ENCODE measurements around the gene ATF4.
A peak's percentile ranks its signal among the peaks of the same experiment; 100 is the strongest.

The ATF4 gene, protein sequence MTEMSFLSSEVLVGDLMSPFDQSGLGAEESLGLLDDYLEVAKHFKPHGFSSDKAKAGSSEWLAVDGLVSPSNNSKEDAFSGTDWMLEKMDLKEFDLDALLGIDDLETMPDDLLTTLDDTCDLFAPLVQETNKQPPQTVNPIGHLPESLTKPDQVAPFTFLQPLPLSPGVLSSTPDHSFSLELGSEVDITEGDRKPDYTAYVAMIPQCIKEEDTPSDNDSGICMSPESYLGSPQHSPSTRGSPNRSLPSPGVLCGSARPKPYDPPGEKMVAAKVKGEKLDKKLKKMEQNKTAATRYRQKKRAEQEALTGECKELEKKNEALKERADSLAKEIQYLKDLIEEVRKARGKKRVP

DNA sequence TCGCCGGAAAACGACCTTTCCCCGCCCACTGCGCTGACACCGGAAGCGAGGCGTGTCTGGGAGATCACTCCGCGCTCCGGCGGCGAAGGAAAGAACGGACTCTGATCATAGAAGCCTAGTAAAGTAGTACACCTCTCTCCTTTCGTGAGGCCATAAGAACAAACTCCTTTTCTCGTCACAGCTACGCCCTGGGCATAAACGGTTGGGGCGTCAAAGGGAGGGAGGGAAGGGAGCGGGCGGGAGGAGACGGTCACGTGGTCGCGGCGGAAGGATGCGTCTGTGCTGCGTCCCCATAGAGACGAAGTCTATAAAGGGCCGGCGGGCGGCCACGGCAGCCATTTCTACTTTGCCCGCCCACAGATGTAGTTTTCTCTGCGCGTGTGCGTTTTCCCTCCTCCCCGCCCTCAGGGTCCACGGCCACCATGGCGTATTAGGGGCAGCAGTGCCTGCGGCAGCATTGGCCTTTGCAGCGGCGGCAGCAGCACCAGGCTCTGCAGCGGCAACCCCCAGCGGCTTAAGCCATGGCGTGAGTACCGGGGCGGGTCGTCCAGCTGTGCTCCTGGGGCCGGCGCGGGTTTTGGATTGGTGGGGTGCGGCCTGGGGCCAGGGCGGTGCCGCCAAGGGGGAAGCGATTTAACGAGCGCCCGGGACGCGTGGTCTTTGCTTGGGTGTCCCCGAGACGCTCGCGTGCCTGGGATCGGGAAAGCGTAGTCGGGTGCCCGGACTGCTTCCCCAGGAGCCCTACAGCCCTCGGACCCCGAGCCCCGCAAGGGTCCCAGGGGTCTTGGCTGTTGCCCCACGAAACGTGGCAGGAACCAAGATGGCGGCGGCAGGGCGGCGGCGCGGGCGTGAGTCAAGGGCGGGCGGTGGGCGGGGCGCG is at the start of gene ATF4:
Gene ATF4, plus strand, starts transcription at position 337 of the 880 bp plus-strand sequence. CDS start 884 bp downstream, outside the sequence.
- H3K36me3 ChIP-seq (ENCODE audit: control insufficient read depth, insufficient read depth, low read length, severe bottlenecking): peaks cover 61% of the 10 kb centered on the region
- peak within 1 kb of the TSS; percentile 100 for H3K9ac ChIP-seq (ENCODE audit: low read length)
- H3K27me3 ChIP-seq (replicated peaks; ENCODE audit: control insufficient read depth, insufficient read depth, low read length): no peaks in the 10 kb centered on the region
- peaks cover 37% of the 10 kb centered on the region for H3K4me1 ChIP-seq (ENCODE audit: control insufficient read depth, insufficient read depth, low read length)
- H3K9me3 ChIP-seq (ENCODE audit: control insufficient read depth, low read length): no peaks in the 10 kb centered on the region
- peak within 1 kb of the TSS; percentile 95 for H3K4me3 ChIP-seq (ENCODE audit: low read length)
- peak; percentile 94 for DNase-seq (ENCODE audit: low read depth)

DNA sequence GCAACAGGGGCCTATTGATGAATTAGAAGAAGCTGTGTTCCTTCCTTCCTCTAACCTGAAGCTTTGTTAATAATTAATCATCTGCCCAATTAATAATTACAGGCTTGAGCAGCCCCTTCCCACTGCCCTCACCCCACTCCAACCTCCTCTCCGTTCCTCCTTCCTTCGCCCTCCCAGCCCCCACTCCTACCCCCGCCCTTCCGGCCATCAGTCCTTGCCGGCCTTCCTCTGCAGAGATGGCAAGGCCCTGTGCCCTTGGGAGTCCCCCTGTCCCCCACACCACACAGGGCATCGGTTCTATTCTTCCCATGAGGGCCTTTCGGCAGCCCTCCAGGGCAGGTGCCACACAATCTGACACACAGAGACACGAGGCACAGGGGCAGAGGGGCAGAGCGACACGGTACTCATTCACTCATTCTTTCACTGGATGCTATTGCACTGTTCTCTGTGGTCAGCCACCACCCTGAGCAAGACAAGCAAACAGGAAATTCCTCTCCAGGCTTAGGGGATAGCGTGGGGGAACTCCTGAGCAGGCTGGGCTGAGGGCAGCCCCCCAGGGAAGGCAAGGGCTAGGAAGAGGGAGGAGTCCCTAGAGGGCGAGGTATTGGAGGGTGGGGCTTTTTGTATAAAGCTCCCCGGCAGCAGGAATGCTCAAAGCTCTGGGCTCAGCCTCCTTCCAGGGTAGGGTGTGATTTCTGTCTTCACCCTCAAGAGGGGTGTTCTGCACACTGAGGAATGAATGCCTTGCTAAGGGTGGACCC is 48.8 kb upstream of the ATF4 start:
- peak; percentile 76 for DNase-seq (ENCODE audit: low read depth)
- H3K4me1 ChIP-seq (ENCODE audit: control insufficient read depth, insufficient read depth, low read length): peaks cover 30% of the 10 kb centered on the region

DNA sequence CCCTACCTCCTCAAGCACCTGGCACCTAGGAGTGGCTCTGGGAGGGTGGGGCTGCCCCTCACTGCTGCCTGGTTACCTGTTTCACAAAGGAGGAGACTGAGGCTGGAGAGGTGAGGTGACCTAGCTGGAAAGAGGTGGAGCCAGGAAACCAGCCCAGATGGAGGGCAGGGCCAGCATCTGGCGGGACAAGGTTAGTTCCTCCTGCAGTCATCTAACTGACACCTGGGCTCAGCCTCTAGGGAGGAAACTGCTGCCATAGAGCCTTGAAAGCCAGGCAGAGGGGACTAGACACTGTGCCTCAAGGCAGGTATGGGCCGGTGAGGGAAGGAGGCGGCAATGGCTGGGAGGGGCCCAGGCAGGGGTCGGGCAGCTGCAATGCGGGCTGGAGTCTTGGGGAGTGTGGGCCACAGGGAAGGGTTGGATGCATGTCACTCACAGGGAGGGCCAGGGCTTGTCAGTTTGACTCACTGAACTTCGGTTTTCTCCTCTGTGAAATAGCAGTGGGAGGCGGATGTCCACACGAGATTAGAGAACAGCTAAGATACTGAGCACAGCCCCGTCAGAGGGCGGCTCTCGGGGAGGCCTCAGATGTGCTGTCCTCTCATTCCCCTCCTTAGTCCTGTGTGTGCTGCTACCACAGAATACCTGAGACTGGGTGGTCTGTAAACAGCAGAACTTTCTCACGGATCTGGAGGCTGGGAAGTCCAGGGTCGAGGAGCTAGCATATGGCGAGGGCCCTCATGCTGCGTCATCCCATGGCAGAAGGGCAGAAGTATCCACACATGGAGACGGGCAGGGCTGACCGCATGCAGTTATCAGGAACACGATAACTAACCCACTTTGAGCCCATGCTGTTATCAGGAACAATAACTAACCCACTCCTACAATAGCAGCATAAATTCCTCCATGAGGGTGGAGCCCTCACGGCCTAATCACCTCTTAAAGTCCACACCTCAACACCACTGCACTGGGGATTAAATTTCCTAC is 47.5 kb upstream of the ATF4 start:
- peaks cover 8% of the 10 kb centered on the region for H3K27me3 ChIP-seq (replicated peaks; ENCODE audit: control insufficient read depth, insufficient read depth, low read length)
- H3K9me3 ChIP-seq (ENCODE audit: control insufficient read depth, low read length): no peaks in the 10 kb centered on the region
- H3K9ac ChIP-seq (ENCODE audit: low read length): no peak overlapping the region
- H3K36me3 ChIP-seq (ENCODE audit: control insufficient read depth, insufficient read depth, low read length, severe bottlenecking): no peaks in the 10 kb centered on the region
- peaks cover 20% of the 10 kb centered on the region for H3K4me1 ChIP-seq (ENCODE audit: control insufficient read depth, insufficient read depth, low read length)
- H3K4me3 ChIP-seq (ENCODE audit: low read length): no peak overlapping the region
- no peak for DNase-seq (ENCODE audit: low read depth)

More for the DNA sequence above, 48.8 kb upstream of the ATF4 start:
- Histone ChIP-seq H3K36me3 (ENCODE audit: control insufficient read depth, insufficient read depth, low read length, severe bottlenecking) (no peaks in the 10 kb centered on the region), H3K27me3 (replicated peaks; ENCODE audit: control insufficient read depth, insufficient read depth, low read length) (peaks cover 14% of the 10 kb centered on the region), H3K9ac (ENCODE audit: low read length) (no peak overlapping the region), H3K9me3 (ENCODE audit: control insufficient read depth, low read length) (no peaks in the 10 kb centered on the region), H3K4me3 (ENCODE audit: low read length) (no peak overlapping the region)

DNA sequence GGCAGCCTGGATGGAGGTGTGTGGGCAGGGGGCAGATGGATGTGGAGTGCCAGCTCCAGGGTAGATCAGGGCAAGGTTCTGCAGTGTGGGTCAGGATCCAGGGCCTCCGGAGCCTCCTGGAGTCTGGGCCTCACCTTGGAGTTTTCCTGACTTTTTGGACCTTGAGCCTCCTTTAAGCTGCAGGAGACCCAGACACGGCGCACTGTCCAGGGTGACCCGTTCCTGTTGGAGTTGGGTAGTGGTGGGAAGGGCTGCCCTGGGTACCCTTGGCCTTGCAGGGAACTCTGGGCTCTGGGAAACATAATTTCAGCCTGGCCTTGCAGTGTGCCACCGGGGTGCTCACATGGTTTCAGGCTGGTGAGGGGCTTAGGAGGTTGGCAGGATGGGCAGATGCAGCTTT is 46.5 kb upstream of the ATF4 start:
- H3K4me3 ChIP-seq (ENCODE audit: low read length): no peak overlapping the region
- H3K4me1 ChIP-seq (ENCODE audit: control insufficient read depth, insufficient read depth, low read length): peaks cover 20% of the 10 kb centered on the region
- DNase-seq (ENCODE audit: low read depth): no peak
- H3K36me3 ChIP-seq (ENCODE audit: control insufficient read depth, insufficient read depth, low read length, severe bottlenecking): no peaks in the 10 kb centered on the region
- no peaks in the 10 kb centered on the region for H3K9me3 ChIP-seq (ENCODE audit: control insufficient read depth, low read length)
- no peak overlapping the region for H3K9ac ChIP-seq (ENCODE audit: low read length)
- H3K27me3 ChIP-seq (replicated peaks; ENCODE audit: control insufficient read depth, insufficient read depth, low read length): peaks cover 4% of the 10 kb centered on the region

DNA sequence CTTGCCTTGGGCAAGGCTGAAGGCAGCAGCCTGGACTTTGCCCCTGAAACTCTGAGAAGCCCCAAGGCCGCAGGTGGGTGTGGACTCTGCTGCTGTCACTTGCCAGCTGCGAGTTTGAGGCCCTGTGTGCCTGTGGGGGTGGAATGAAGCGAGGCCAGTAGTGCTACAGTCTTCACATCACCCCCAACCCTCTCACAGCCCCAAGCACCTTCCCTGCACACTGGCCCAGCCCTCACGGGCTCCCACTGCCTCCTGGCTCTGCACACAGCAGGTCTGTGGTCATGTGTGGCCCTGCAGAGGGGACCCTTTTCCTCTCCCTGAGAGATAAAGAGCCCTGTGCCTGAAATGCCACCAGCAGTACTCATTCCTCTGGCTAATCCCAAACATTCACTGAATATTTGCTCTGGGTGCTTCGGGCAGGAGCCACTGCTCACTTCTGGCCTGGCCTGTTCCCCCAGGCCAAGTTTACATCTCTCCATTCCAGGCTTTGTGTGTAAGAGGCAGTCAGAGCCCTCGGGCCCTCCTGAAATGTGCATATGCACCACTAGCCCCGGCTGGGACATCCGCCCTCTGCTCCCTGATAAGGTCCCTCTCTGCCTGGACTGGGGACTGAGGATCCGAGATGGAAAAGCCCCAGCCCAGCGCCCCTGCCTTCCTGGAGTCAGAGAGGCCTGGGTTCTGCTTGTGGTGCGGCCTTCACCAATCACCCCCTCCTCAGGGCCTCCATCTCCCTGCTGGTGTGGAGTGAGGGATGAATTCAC is 45.8 kb upstream of the ATF4 start:
- peaks cover 5% of the 10 kb centered on the region for H3K27me3 ChIP-seq (replicated peaks; ENCODE audit: control insufficient read depth, insufficient read depth, low read length)
- DNase-seq (ENCODE audit: low read depth): peak; percentile 59
- H3K9me3 ChIP-seq (ENCODE audit: control insufficient read depth, low read length): no peaks in the 10 kb centered on the region
- H3K4me1 ChIP-seq (ENCODE audit: control insufficient read depth, insufficient read depth, low read length): peaks cover 20% of the 10 kb centered on the region
- no peaks in the 10 kb centered on the region for H3K36me3 ChIP-seq (ENCODE audit: control insufficient read depth, insufficient read depth, low read length, severe bottlenecking)
- no peak overlapping the region for H3K9ac ChIP-seq (ENCODE audit: low read length)
- H3K4me3 ChIP-seq (ENCODE audit: low read length): no peak overlapping the region

DNA sequence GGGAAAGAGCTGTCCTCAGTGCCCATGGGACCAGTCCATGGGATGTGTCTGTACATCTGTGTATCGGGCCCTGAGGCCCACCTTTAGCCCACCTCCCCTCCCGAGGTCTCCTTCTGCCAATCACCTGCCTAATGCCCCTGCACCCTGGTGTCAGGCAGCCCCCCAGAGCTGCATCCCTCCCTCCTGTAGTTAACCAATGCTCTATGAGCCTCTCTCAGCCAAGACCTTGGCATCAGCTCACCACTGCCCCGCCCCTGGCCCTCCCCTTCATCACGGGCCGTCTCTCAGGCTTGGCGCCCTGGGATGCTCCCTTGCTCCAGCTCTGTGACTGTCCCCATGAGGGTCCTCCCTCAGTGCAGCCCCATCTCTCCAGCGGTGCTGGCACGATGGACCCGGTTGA is 45.0 kb upstream of the ATF4 start:
- Histone ChIP-seq H3K9ac (ENCODE audit: low read length) (no peak overlapping the region), H3K27me3 (replicated peaks; ENCODE audit: control insufficient read depth, insufficient read depth, low read length) (peaks cover 8% of the 10 kb centered on the region), H3K9me3 (ENCODE audit: control insufficient read depth, low read length) (no peaks in the 10 kb centered on the region), H3K36me3 (ENCODE audit: control insufficient read depth, insufficient read depth, low read length, severe bottlenecking) (no peaks in the 10 kb centered on the region), H3K4me1 (ENCODE audit: control insufficient read depth, insufficient read depth, low read length) (peaks cover 20% of the 10 kb centered on the region), H3K4me3 (ENCODE audit: low read length) (no peak overlapping the region)
- DNase-seq (ENCODE audit: low read depth): no peak

DNA sequence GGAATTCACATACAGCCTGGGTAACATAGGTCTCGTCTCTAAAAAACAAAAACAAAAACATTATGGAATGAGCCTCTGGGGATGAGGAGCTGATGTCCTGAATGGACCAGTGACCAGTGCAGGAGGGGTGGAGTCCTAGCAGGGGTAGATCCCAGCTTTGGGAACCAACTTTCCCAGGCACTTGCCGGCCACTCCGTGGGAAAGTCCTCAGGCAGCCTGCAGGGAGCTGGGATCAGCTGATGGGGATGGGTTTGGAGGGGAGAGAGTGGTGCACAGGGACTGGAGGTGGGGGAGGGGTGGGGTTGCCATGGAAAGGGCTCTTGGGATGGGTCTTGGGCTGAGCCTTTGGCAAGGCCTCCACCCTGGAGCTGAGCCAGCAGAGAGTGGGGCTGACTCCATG is 44.5 kb upstream of the ATF4 start:
- H3K4me1 ChIP-seq (ENCODE audit: control insufficient read depth, insufficient read depth, low read length): peaks cover 18% of the 10 kb centered on the region
- DNase-seq (ENCODE audit: low read depth): no peak

DNA sequence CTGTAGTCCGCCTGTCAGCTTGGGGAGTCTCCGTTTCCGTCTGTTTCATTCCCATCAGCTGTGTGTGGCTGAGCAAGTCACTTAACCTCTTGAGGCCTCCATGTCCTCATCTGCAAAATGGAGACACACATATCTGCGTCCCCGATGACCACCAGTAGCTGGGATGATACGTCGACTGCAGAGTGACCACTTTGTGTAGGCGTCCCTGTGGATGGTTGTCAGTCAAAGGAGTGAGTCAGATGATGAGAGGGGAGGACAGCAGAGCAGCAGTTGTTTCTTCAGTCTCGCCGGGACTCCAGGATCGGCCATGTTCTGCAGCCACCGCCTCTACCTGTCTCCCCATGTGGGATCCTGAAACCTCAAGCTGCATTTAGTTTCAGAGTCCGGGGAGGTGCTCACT is 43.7 kb upstream of the ATF4 start:
- Histone ChIP-seq H3K36me3 (ENCODE audit: control insufficient read depth, insufficient read depth, low read length, severe bottlenecking) (no peaks in the 10 kb centered on the region), H3K4me3 (ENCODE audit: low read length) (no peak overlapping the region), H3K9ac (ENCODE audit: low read length) (no peak overlapping the region), H3K9me3 (ENCODE audit: control insufficient read depth, low read length) (no peaks in the 10 kb centered on the region), H3K4me1 (ENCODE audit: control insufficient read depth, insufficient read depth, low read length) (peaks cover 12% of the 10 kb centered on the region), H3K27me3 (replicated peaks; ENCODE audit: control insufficient read depth, insufficient read depth, low read length) (peaks cover 8% of the 10 kb centered on the region)
- DNase-seq (ENCODE audit: low read depth): no peak

More for the DNA sequence above, 44.5 kb upstream of the ATF4 start:
- Histone ChIP-seq H3K36me3 (ENCODE audit: control insufficient read depth, insufficient read depth, low read length, severe bottlenecking) (no peaks in the 10 kb centered on the region), H3K9me3 (ENCODE audit: control insufficient read depth, low read length) (no peaks in the 10 kb centered on the region), H3K9ac (ENCODE audit: low read length) (no peak overlapping the region), H3K27me3 (replicated peaks; ENCODE audit: control insufficient read depth, insufficient read depth, low read length) (peaks cover 8% of the 10 kb centered on the region), H3K4me3 (ENCODE audit: low read length) (no peak overlapping the region)

DNA sequence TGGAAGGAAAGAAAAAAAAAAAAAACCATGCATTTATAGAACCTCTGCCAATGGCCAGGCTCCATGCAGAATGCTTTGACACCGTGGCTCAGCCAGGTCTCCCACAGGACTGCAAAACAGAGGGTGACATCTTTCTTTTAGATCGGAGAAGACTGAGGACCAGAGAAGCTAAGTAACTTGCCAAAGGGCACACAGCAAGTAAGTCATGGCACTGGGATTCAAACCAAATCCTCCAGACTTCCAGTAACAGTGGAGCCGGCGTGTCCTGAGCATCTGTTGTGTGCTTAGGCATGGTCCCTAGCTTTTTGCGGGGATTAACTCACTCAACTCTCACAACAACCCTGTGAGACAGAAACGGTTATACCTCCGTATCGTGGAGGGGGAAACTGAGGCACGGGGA is 42.8 kb upstream of the ATF4 start:
- Histone ChIP-seq H3K9me3 (ENCODE audit: control insufficient read depth, low read length) (no peaks in the 10 kb centered on the region), H3K4me3 (ENCODE audit: low read length) (no peak overlapping the region), H3K36me3 (ENCODE audit: control insufficient read depth, insufficient read depth, low read length, severe bottlenecking) (no peaks in the 10 kb centered on the region), H3K9ac (ENCODE audit: low read length) (no peak overlapping the region), H3K27me3 (replicated peaks; ENCODE audit: control insufficient read depth, insufficient read depth, low read length) (peaks cover 8% of the 10 kb centered on the region), H3K4me1 (ENCODE audit: control insufficient read depth, insufficient read depth, low read length) (peaks cover 6% of the 10 kb centered on the region)
- DNase-seq (ENCODE audit: low read depth): no peak

DNA sequence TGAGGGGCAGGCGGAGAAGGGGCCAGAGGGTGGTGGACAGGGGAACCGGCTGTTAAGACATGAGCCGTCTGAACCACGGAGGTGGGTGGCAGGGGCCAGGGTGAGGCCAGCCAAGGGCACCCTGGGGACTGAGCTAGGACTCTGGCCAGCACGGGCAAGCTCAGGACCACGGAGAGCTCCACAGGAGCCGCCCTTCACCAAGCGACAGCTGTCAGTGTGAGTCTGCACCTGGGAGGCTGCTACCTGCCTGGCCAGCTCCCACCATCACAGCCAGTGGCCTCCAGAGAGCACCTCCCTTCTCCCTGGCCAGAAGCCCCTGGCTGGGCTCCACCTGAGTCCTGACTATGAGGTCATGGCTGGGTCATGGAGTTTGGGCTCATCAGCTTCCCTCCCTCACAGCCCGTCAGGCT is 41.9 kb upstream of the ATF4 start:
- Histone ChIP-seq H3K9ac (ENCODE audit: low read length) (no peak overlapping the region), H3K36me3 (ENCODE audit: control insufficient read depth, insufficient read depth, low read length, severe bottlenecking) (no peaks in the 10 kb centered on the region), H3K9me3 (ENCODE audit: control insufficient read depth, low read length) (no peaks in the 10 kb centered on the region), H3K27me3 (replicated peaks; ENCODE audit: control insufficient read depth, insufficient read depth, low read length) (peaks cover 8% of the 10 kb centered on the region), H3K4me1 (ENCODE audit: control insufficient read depth, insufficient read depth, low read length) (peaks cover 6% of the 10 kb centered on the region), H3K4me3 (ENCODE audit: low read length) (no peak overlapping the region)
- DNase-seq (ENCODE audit: low read depth): peak; percentile 32

All from adipocyte (in vitro differentiated cells).